Stomach (tissue), 9 donors: Measurements from ENCODE around the gene ADAM12. TPM values are rescaled to one million over a fixed set of nuclear protein-coding genes. Genes with fewer than 3 reads are reported as not detected.

Experiments used
- DNase-seq, 2 donors: peaks; one replicate each; pipeline versions ENCODE4 v3.0.0 to v3.0.0-alpha.2; 2013 to 2019
- H3K27ac ChIP-seq, 5 donors: fragments of 200-600 bp in 4 of 5; sonication (generic) in 4 of 5; one replicate each; pipeline ENCODE4 v1.5.1; 2013 to 2019; ENCODE audit warnings: mild to moderate bottlenecking in 1 of 5, moderate library complexity in 1 of 5
- H3K27me3 ChIP-seq, 3 donors: fragments of 200-600 bp; sonication (generic); one replicate each; pipeline ENCODE4 v1.5.1; 2017 to 2019; ENCODE audit warnings: mixed run types in 1 of 3
- H3K36me3 ChIP-seq, 4 donors: fragments of 200-600 bp; sonication (generic); 1 replicate in 3 of 4; 2 replicates in 1 of 4; pipeline ENCODE4 v1.5.1; 2016 to 2019
- H3K4me1 ChIP-seq, 4 donors: fragments of 200-600 bp; sonication (generic); one replicate each; pipeline ENCODE4 v1.5.1; 2016 to 2019
- H3K4me3 ChIP-seq, 4 donors: fragments of 200-600 bp; sonication (generic) in 3 of 4; one replicate each; pipeline ENCODE4 v1.5.1; 2016 to 2019; ENCODE audit warnings: mild to moderate bottlenecking in 1 of 4
- H3K9me3 ChIP-seq, 4 donors: fragments of 200-600 bp; sonication (generic); one replicate each; pipeline ENCODE4 v1.5.1; 2016 to 2019
- EP300 ChIP-seq: sonication (generic); formaldehyde crosslinking; IDR thresholded peaks from one replicate; pipeline ENCODE4 v1.6.1; 2017; ENCODE audit warnings: antibody characterized with exemption
- POLR2A ChIP-seq, 4 donors: fragments of 450-650 bp; IDR thresholded peaks; one replicate each; pipeline ENCODE4 v1.6.1; 2016; ENCODE audit warnings: antibody characterized with exemption in 4 of 4, control low read depth in 2 of 4, mild to moderate bottlenecking in 1 of 4, moderate library complexity in 1 of 4
- POLR2AphosphoS5 ChIP-seq, 3 donors: sonication (generic); formaldehyde crosslinking; IDR thresholded peaks; one replicate each; pipeline ENCODE4 v1.6.1; 2016; ENCODE audit warnings: antibody characterized with exemption in 3 of 3
- WGBS, 5 donors: extraction: QIAGEN DNeasy Blood & Tissue Kit in 3 of 5; methylation state at CpG; one replicate each; pipeline versions ENCODE4 v1.1.5 to v1.1.7; 2013 to 2018; 5-methylcytosine and 5-hydroxymethylcytosine counted together
- intact Hi-C: fragments of 100-400 bp; cut with DNase I; formaldehyde crosslinking; loops from one replicate; pipeline ENCODE4 v1.15.1; 2023; ENCODE audit warnings: low total_unique reads
- polyA plus RNA-seq, 3 donors: library from polyadenylated mRNA; stranded (reverse); fragments of 200-250 nt; gene quantifications; one replicate each; pipeline ENCODE4 v1.2.3, GENCODE V29; 2013
- total RNA-seq, 5 donors: library from RNA; depleted of rRNA; stranded (reverse); fragments of >200 nt; gene quantifications; one replicate each; pipeline versions ENCODE4 v1.1.0 to v1.2.3, GENCODE V29; 2014 to 2016
- TF ChIP-seq, protein P1 (sequence below), 7 experiments: fragments of 450-650 bp in 4 of 7; fragments of 200-600 bp in 3 of 7; sonication (generic) in 3 of 7; IDR thresholded peaks; one replicate each; pipeline ENCODE4 v1.5.1; 2016 to 2019; ENCODE audit warnings: antibody characterized with exemption in 7 of 7, control low read depth in 2 of 7, mild to moderate bottlenecking in 1 of 7
- donor health status: healthy with polysubstance abuse.
- donor health status: Bipolar disorder and iron deficiency.
- donor health status: healthy.

ADAM12 gene
- total and polyA plus RNA-seq, 8 donors = 0.03 to 6.4 (median 0.50) TPM; not detected in 3

DNA sequence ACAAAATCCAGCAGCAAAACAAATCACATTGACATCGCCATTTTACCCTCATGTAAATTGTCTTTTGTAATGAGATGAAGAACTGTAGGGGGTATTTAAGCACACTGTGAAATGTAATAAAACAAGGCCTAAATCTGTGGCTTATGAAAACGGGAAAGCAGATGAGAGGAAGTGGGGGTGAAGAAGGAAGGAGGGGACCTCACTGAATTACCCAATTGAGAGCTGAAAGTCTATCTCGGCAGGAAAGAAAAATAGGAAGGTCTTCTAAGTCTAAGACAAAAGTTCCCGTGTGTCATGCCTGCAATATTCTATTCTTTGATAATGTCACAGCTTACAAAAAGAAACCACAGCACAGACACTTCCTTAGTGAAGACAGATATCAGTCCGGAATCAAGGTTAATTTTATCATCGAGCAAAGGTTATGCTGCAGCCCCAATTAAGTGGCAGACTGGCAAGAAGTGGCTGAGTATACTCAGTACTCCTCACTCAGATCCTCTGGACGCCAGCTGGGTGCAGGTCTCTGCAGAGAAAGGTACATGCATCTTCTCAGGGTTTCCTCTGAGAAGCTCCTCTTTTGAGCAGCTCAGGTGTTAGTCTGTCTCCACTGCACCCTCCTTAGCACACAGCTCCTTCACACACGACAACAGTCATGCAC lies 252.2 kb downstream of the ADAM12 start:
- no peak overlapping the region for H3K27ac ChIP-seq
- WGBS, 5 donors = 47 to 56% (median 53%) methylated on average over 8 of the region's 8 CpGs
- H3K27me3 ChIP-seq = no peaks in the 10 kb centered on the region
- no peak overlapping the region for H3K4me3 ChIP-seq
- TF ChIP-seq POLR2AphosphoS5 (IDR thresholded peaks at IDR 0.05) (no peak), EP300 (no peak), POLR2A (IDR thresholded peaks at IDR 0.05) (no peak)
- TF ChIP-seq, protein P1, sequence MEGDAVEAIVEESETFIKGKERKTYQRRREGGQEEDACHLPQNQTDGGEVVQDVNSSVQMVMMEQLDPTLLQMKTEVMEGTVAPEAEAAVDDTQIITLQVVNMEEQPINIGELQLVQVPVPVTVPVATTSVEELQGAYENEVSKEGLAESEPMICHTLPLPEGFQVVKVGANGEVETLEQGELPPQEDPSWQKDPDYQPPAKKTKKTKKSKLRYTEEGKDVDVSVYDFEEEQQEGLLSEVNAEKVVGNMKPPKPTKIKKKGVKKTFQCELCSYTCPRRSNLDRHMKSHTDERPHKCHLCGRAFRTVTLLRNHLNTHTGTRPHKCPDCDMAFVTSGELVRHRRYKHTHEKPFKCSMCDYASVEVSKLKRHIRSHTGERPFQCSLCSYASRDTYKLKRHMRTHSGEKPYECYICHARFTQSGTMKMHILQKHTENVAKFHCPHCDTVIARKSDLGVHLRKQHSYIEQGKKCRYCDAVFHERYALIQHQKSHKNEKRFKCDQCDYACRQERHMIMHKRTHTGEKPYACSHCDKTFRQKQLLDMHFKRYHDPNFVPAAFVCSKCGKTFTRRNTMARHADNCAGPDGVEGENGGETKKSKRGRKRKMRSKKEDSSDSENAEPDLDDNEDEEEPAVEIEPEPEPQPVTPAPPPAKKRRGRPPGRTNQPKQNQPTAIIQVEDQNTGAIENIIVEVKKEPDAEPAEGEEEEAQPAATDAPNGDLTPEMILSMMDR (IDR thresholded peaks at IDR 0.05) = no peak
- H3K4me1 ChIP-seq = peaks cover 0 to 8% (median 0%) of the 10 kb centered on the region in 4 donors
- no peak for DNase-seq
- H3K9me3 ChIP-seq = peaks cover 0 to 9% (median 0%) of the 10 kb centered on the region in 4 donors
- intact Hi-C loops = no loop called here
- no peaks in the 10 kb centered on the region for H3K36me3 ChIP-seq

GRCh38 chr10:126135177-126135576 lies 253.1 kb downstream of the ADAM12 start:
- intact Hi-C loops = no loop called here
- H3K9me3 ChIP-seq = peaks cover 0 to 9% (median 0%) of the 10 kb centered on the region in 4 donors
- H3K4me1 ChIP-seq = peaks cover 0 to 8% (median 0%) of the 10 kb centered on the region in 4 donors
- no peak overlapping the region for H3K4me3 ChIP-seq
- no peak for DNase-seq
- no peak overlapping the region for H3K27ac ChIP-seq
- 67 to 79% (median 71%) methylated on average over 4 of the region's 4 CpGs for WGBS, 5 donors
- H3K27me3 ChIP-seq = no peaks in the 10 kb centered on the region
- no peaks in the 10 kb centered on the region for H3K36me3 ChIP-seq
- TF ChIP-seq EP300 = no peak
- TF ChIP-seq POLR2A (IDR thresholded peaks at IDR 0.05) = no peak
- no peak for TF ChIP-seq POLR2AphosphoS5 (IDR thresholded peaks at IDR 0.05)
- TF ChIP-seq, protein P1 (IDR thresholded peaks at IDR 0.05) = no peak

GRCh38 chr10:126133906-126134656 lies 254.2 kb downstream of the ADAM12 start:
- Histone ChIP-seq H3K4me1 (peaks cover 0 to 8% (median 0%) of the 10 kb centered on the region in 4 donors), H3K4me3 (no peak overlapping the region), H3K9me3 (peaks cover 0 to 9% (median 0%) of the 10 kb centered on the region in 4 donors), H3K27me3 (no peaks in the 10 kb centered on the region), H3K36me3 (no peaks in the 10 kb centered on the region), H3K27ac (no peak overlapping the region)
- DNase-seq = no peak
- intact Hi-C loops = no loop called here
- TF ChIP-seq POLR2AphosphoS5 (IDR thresholded peaks at IDR 0.05) = no peak
- TF ChIP-seq EP300 = no peak
- no peak for TF ChIP-seq POLR2A (IDR thresholded peaks at IDR 0.05)
- TF ChIP-seq, protein P1 (IDR thresholded peaks at IDR 0.05) = no peak
- 37 to 47% (median 38%) methylated on average over 6 of the region's 6 CpGs for WGBS, 5 donors

GRCh38 chr10:126133082-126133620 lies 255.1 kb downstream of the ADAM12 start:
- 90 to 97% (median 95%) methylated on average over 9 of the region's 9 CpGs for WGBS, 5 donors
- H3K27me3 ChIP-seq = no peaks in the 10 kb centered on the region
- H3K4me3 ChIP-seq = no peak overlapping the region
- DNase-seq = no peak
- H3K36me3 ChIP-seq = no peaks in the 10 kb centered on the region
- TF ChIP-seq POLR2A (IDR thresholded peaks at IDR 0.05) = no peak
- TF ChIP-seq POLR2AphosphoS5 (IDR thresholded peaks at IDR 0.05) = no peak
- TF ChIP-seq EP300 = no peak
- TF ChIP-seq, protein P1 (IDR thresholded peaks at IDR 0.05) = no peak
- peaks cover 0 to 8% (median 0%) of the 10 kb centered on the region in 4 donors for H3K4me1 ChIP-seq
- no peak overlapping the region for H3K27ac ChIP-seq
- H3K9me3 ChIP-seq = peaks cover 0 to 8% (median 0%) of the 10 kb centered on the region in 4 donors
- intact Hi-C loops = no loop called here
